Liver (tissue), 9 donors: ENCODE results near the gene PRG3. TPM values are rescaled to one million over a fixed set of nuclear protein-coding genes. Genes with fewer than 3 reads are reported as not detected.

Experiments
- DNase-seq: peaks from one replicate; pipeline ENCODE4 v3.0.0-alpha.2; 2017; ENCODE audit warnings: low spot score
- H3K27ac ChIP-seq, 2 donors: one replicate each; pipeline ENCODE4 v1.7.0; 2013; ENCODE audit warnings: inconsistent platforms in 2 of 2, low read length in 2 of 2, control low read depth in 1 of 2, low read depth in 1 of 2, mild to moderate bottlenecking in 1 of 2
- H3K27me3 ChIP-seq, 4 donors: one replicate each; pipeline versions ENCODE4 v1.6.1 to v1.7.0; 2013; ENCODE audit warnings: low read length in 3 of 4, inconsistent platforms in 1 of 4, mild to moderate bottlenecking in 1 of 4, moderate library complexity in 1 of 4; ENCODE audit not compliant: control insufficient read depth in 4 of 4, insufficient read depth in 4 of 4
- H3K36me3 ChIP-seq, 4 donors: one replicate each; pipeline versions ENCODE4 v1.6.1 to v1.7.0; 2013; ENCODE audit warnings: low read length in 3 of 4, mild to moderate bottlenecking in 3 of 4, low read depth in 1 of 4, moderate library complexity in 1 of 4; ENCODE audit not compliant: control insufficient read depth in 4 of 4, insufficient read depth in 3 of 4
- H3K4me1 ChIP-seq, 4 donors: one replicate each; pipeline versions ENCODE4 v1.6.1 to v1.7.0; 2013; ENCODE audit warnings: low read length in 3 of 4, mild to moderate bottlenecking in 3 of 4, moderate library complexity in 1 of 4; ENCODE audit not compliant: control insufficient read depth in 4 of 4, insufficient read depth in 4 of 4
- H3K4me3 ChIP-seq, 3 donors: one replicate each; pipeline versions ENCODE4 v1.6.1 to v1.7.0; 2013; ENCODE audit warnings: low read length in 3 of 3, control low read depth in 1 of 3, low read depth in 1 of 3, mild to moderate bottlenecking in 1 of 3
- H3K9ac ChIP-seq, 2 donors: one replicate each; pipeline ENCODE4 v1.7.0; 2013; ENCODE audit warnings: low read length in 2 of 2, mild to moderate bottlenecking in 2 of 2, moderate library complexity in 2 of 2, control low read depth in 1 of 2, low read depth in 1 of 2
- H3K9me3 ChIP-seq, 4 donors: one replicate each; pipeline versions ENCODE4 v1.6.1 to v1.7.0; 2013; ENCODE audit warnings: low read length in 3 of 4; ENCODE audit not compliant: control insufficient read depth in 4 of 4
- ATF3 ChIP-seq: IDR thresholded peaks from 2 replicates; pipeline ENCODE4 v1.6.1; 2016; ENCODE audit warnings: antibody characterized with exemption
- CTCF ChIP-seq: fragments of 150-350 bp; IDR thresholded peaks from 2 replicates; pipeline ENCODE4 v1.5.1; 2017; ENCODE audit warnings: improper control_type of control experiment, low read depth, low read length; ENCODE audit not compliant: missing input control
- EGR1 ChIP-seq, 2 donors: IDR thresholded peaks; 2 replicates each; pipeline ENCODE4 v1.6.1; 2016 to 2018; ENCODE audit warnings: antibody characterized with exemption in 2 of 2, low read depth in 2 of 2
- FOXA1 ChIP-seq: IDR thresholded peaks from 2 replicates; pipeline ENCODE4 v1.6.1; 2016; ENCODE audit warnings: antibody characterized with exemption
- FOXA2 ChIP-seq: IDR thresholded peaks from 2 replicates; pipeline ENCODE4 v1.6.1; 2016; ENCODE audit warnings: antibody characterized with exemption
- GABPA ChIP-seq, 2 donors: IDR thresholded peaks in 1 of 2; conservative IDR thresholded peaks in 1 of 2; 2 replicates each; pipeline ENCODE4 v1.6.1; 2016; ENCODE audit warnings: antibody characterized with exemption in 2 of 2, mild to moderate bottlenecking in 1 of 2, moderate library complexity in 1 of 2
- HNF4A ChIP-seq, 2 donors: conservative IDR thresholded peaks; 2 replicates each; pipeline ENCODE4 v1.6.1; 2016; ENCODE audit warnings: antibody characterized with exemption in 2 of 2, mild to moderate bottlenecking in 2 of 2
- HNF4G ChIP-seq: IDR thresholded peaks from 2 replicates; pipeline ENCODE4 v1.6.1; 2016; ENCODE audit warnings: antibody characterized with exemption
- JUND ChIP-seq, 2 donors: IDR thresholded peaks; 2 replicates each; pipeline ENCODE4 v1.6.1; 2016; ENCODE audit warnings: antibody characterized with exemption in 2 of 2
- MAX ChIP-seq: IDR thresholded peaks from 2 replicates; pipeline ENCODE4 v1.6.1; 2016; ENCODE audit warnings: antibody characterized with exemption
- NR2F2 ChIP-seq: IDR thresholded peaks from 2 replicates; pipeline ENCODE4 v1.6.1; 2016; ENCODE audit warnings: antibody characterized with exemption
- RAD21 ChIP-seq, 2 donors: IDR thresholded peaks; 2 replicates each; pipeline ENCODE4 v1.6.1; 2016; ENCODE audit warnings: antibody characterized with exemption in 2 of 2, mild to moderate bottlenecking in 2 of 2
- REST ChIP-seq: IDR thresholded peaks from 2 replicates; pipeline ENCODE4 v1.6.1; 2016; ENCODE audit warnings: antibody characterized with exemption, mild to moderate bottlenecking
- RXRA ChIP-seq, 2 donors: IDR thresholded peaks; 2 replicates each; pipeline ENCODE4 v1.6.1; 2017 to 2018; ENCODE audit warnings: antibody characterized with exemption in 2 of 2, mild to moderate bottlenecking in 1 of 2
- SP1 ChIP-seq: IDR thresholded peaks from 2 replicates; pipeline ENCODE4 v1.6.1; 2018; ENCODE audit warnings: antibody characterized with exemption, mild to moderate bottlenecking
- TAF1 ChIP-seq: conservative IDR thresholded peaks from 2 replicates; pipeline ENCODE4 v1.6.1; 2016; ENCODE audit warnings: antibody characterized with exemption, mild to moderate bottlenecking
- YY1 ChIP-seq: IDR thresholded peaks from 2 replicates; pipeline ENCODE4 v1.6.1; 2016; ENCODE audit warnings: antibody characterized with exemption, mild to moderate bottlenecking
- ZBTB33 ChIP-seq: IDR thresholded peaks from 2 replicates; pipeline ENCODE4 v1.6.1; 2016; ENCODE audit warnings: antibody characterized with exemption
- WGBS: extraction: QIAGEN DNeasy Blood & Tissue Kit; methylation state at CpG from one replicate; pipeline ENCODE4 v1.1.7; 2013; 5-methylcytosine and 5-hydroxymethylcytosine counted together
- polyA plus RNA-seq, 2 donors: library from polyadenylated mRNA; stranded (reverse) in 1 of 2; unstranded in 1 of 2; fragments of 200-250 nt in 1 of 2; fragments of >200 nt in 1 of 2; fragmentation: Nextera tagmentation in 1 of 2; extraction: Ambion mirVana in 1 of 2; gene quantifications; one replicate each; pipeline versions ENCODE4 v1.2.1 to v1.2.3, GENCODE V29; 2013 to 2015
- total RNA-seq, 2 donors: library from RNA; depleted of rRNA; stranded (reverse); fragments of >200 nt; gene quantifications; one replicate each; pipeline ENCODE4 v1.2.3, GENCODE V29; 2014
- donor health status: healthy.
- donor health status: healthy.
- donor health status: healthy.
- donor health status: healthy.
- donor health status: healthy.

The PRG3 gene
- total and polyA plus RNA-seq, 4 donors, result 0.22 to 4.9 TPM; not detected in 2

- 86% methylated on average over 7 of the region's 7 CpGs for WGBS
- no peak overlapping the region for H3K9ac ChIP-seq
- TF ChIP-seq MAX (no peak), NR2F2 (no peak), RXRA (IDR thresholded peaks at IDR 0.05) (no peak), ZBTB33 (no peak), REST (no peak), JUND (IDR thresholded peaks at IDR 0.05) (no peak)
- H3K27ac ChIP-seq, result no peak overlapping the region
- no peak overlapping the region for H3K4me3 ChIP-seq
- H3K4me1 ChIP-seq, result peaks cover 0 to 4% (median 3%) of the 10 kb centered on the region in 4 donors
- no peaks in the 10 kb centered on the region for H3K36me3 ChIP-seq
- H3K27me3 ChIP-seq, result no peaks in the 10 kb centered on the region
- no peak for DNase-seq
- H3K9me3 ChIP-seq, result no peaks in the 10 kb centered on the region
These were observed 37.1 kb downstream of the PRG3 start for GRCh38 chr11:57343825-57344224.

- no peak for DNase-seq
- Histone ChIP-seq H3K4me3 (no peak overlapping the region), H3K27me3 (no peaks in the 10 kb centered on the region), H3K9me3 (no peaks in the 10 kb centered on the region), H3K27ac (no peak overlapping the region), H3K36me3 (no peaks in the 10 kb centered on the region), H3K9ac (no peak overlapping the region), H3K4me1 (peaks cover 0 to 4% (median 3%) of the 10 kb centered on the region in 4 donors)
- 93% methylated on average over 11 of the region's 11 CpGs for WGBS
- TF ChIP-seq RXRA (IDR thresholded peaks at IDR 0.05), result no peak
- TF ChIP-seq JUND (IDR thresholded peaks at IDR 0.05), result no peak
- no peak for TF ChIP-seq EGR1 (IDR thresholded peaks at IDR 0.05; ENCODE audit: low read depth in 2 of 2)
- no peak for TF ChIP-seq ATF3
- no peak for TF ChIP-seq GABPA (IDR thresholded peaks at IDR 0.05 in 1 of 2, conservative IDR thresholded peaks at IDR 0.05 in 1 of 2)
- no peak for TF ChIP-seq MAX
- no peak for TF ChIP-seq CTCF
- TF ChIP-seq YY1, result no peak
- TF ChIP-seq FOXA2, result no peak
- no peak for TF ChIP-seq NR2F2
- no peak for TF ChIP-seq ZBTB33
- TF ChIP-seq RAD21 (IDR thresholded peaks at IDR 0.05), result no peak
- no peak for TF ChIP-seq SP1
- no peak for TF ChIP-seq HNF4A (conservative IDR thresholded peaks at IDR 0.05)
- no peak for TF ChIP-seq TAF1
- no peak for TF ChIP-seq FOXA1
- no peak for TF ChIP-seq REST
- TF ChIP-seq HNF4G, result no peak
These were observed 38.2 kb downstream of the PRG3 start for GRCh38 chr11:57342702-57343101.
